Activated T-helper 1 cell treated with anti-CD3 and anti-CD28 coated beads, Interleukin-2, amount 50 U/mL, for 16 hours (primary cell): ENCODE data around the gene PIGB.
"Not testable (repeated sequence)": the region's sequence is repeated elsewhere in the genome, so short reads cannot be mapped to it uniquely, and the experiment has no call there.

ENCODE experiments used
- DNase-seq, 2 donors: peaks; one replicate each; pipeline ENCODE4 v3.0.0-alpha.2; 2020; ENCODE audit warnings: low read depth in 1 of 2, low spot score in 1 of 2

The PIGB gene

DNA sequence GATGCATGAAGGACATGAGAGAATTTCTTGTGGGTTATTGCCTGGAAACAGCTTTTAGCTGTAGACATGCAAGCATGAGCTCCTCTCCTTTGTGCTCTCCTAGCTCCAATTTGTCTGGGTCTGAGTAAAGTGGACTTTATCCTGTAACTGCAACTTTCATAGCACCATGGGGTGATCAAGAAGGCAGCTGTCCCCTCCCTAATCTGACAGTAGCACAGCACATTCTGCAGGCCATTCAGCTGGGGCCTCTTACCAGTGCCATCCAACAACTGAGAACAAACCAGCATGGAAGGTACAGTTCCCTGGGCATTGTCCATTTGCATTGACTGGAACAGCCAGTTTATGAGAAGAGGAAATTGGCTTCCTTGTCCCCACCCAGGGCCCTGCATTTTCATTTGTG, 21.7 kb upstream of the PIGB start:
- DNase-seq = no peak

DNA sequence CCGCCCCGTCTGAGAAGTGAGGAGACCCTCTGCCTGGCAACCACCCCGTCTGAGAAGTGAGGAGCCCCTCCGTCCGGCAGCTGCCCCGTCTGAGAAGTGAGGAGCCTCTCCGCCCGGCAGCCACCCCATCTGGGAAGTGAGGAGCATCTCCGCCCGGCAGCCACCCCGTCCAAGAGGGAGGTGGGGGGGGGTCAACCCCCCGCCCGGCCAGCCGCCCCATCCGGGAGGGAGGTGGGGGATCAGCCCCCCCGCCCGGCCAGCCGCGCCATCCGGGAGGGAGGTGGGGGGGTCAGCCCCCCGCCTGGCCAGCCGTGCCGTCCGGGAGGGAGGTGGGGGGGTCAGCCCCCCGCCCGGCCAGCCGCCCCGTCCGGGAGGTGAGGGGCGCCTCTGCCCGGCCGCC, 16.2 kb upstream of the PIGB start:
- DNase-seq = not testable (repeated sequence)

DNA sequence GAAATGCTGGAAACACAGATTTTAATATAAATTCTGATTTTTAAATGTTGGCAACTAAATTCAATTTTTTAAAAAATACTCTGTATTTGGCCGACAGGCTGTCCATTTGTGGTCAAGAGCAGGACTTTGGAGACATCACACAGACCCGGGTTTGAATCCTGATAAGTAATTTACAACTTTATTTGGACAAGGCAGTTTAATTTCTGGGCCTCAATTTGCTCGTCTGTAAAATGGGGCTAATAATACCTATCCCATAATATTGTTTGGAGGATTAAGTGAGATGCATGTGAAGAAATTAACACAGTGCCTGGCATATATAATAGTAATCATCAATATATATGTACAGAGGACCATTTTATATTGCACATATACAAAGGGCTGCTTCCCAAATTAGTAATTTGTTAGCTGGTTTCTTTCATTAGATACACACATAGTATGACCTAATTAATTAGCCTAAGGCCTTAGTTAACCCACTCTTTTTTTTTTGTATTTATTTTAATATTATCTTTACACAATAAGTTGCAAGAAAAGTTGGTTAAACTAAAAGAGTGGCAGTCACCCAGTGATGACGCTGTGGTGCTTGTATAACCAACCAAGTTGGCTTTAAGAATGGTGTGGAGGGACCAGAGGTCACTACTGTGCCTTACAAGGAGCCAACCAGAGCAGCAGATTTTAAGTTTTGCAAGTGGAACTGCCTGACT, 665 bp downstream of the PIGB start:
- no peak for DNase-seq

DNA sequence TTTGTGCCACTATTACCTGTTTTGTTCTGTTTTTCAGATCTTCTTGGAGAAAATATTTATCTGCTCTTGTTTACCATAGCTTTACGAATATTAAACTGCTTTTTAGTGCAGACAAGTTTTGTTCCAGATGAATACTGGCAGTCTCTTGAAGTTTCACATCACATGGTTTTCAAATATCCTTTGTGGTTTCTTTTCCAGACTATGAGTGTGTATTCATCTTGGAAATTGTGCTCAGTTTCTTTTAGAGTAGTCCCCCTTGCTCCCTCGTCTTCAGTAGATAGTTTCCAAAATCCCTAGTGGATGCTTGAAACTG, 1.2 kb downstream of the PIGB start:
- no peak for DNase-seq

DNA sequence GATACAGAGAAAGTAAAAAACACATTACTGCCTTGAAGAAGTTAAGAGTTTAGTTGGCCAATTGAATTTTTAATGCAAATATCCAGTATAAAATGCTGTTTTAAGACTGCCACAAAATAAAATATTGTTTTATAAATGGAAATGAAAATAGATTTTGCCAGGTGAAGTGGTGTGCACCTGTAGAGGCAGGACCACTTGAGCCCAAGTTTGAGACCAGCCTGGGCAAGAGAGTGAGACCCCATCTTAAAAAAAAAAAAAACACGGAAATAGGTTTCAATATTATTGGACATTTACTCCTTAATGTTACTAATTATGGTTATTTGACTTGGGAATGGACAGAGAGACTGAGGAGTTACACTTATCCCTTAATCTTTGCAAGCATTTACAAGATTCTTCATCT, 1.9 kb downstream of the PIGB start:
- DNase-seq = no peak

DNA sequence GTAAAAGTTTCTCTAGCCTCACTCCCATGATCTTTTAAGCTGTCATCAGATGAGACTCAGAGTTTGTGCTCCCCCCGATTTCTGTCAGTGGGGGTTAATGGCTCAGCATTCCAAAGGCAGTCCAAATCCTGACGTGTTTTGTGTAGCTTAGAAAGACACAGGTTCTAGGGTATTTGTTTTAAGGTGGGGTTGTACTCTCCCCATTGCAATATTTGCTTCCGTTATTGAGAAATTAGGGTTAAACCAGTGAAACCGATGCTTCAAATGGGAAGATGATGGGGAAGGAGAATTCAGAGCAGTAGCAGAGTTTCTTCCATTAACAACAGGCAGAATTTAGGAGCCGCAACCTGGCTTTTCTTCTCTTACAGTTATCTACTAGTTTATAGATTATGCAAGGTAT, 3.4 kb downstream of the PIGB start:
- no peak for DNase-seq

DNA sequence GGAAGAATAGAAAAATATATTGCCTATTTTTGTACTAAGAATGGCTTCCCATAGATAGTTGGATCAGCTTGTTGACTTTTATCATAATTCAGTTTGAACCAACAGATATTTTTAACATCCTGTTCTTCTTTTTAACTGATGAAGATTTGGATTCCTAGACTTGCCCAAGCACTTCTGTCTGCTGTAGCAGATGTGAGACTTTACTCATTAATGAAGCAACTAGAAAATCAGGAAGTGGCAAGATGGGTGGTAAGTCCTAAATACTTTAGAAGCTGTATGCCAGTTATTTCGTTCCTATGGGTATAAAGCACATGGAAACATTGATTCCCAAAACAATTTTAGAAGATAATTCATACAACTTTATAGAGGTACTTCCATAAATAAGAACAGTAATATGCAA, 8.4 kb downstream of the PIGB start:
- no peak for DNase-seq

DNA sequence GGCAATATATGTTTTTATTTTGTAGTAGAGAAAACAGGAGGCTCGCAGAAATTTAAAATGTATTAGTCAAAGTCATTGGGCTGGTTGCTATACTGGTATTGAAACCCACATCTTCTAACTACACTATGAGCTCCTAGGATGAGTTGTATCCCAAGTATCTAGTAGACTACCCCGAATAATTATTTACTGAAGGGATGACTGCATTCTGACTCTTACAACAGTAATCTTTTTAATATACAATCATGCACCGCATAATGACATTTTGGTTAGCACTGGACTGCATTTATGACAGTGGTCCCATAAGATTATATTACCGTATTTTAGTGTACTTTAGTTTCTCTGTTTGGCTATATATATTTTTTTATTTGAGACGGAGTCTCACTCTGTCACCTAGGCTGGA, 15.3 kb downstream of the PIGB start:
- no peak for DNase-seq

DNA sequence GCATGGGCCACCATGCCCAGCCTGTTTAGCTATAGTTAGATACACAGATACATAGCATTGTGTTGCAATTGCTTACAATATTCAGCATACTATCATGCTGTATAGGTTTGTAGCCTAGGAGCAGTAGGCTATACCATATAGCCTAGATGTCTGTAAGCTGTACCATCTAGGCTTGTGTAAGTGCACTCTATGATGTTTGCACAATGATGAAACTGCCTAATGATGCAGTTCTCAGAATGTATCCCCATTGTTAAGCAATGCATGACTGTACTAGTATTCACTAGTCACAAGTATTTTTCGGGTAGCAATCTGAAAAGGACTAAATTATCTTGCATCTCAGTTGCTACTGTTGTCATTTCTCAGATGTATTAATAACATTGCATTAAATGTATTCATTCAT, 16.0 kb downstream of the PIGB start:
- DNase-seq = no peak

DNA sequence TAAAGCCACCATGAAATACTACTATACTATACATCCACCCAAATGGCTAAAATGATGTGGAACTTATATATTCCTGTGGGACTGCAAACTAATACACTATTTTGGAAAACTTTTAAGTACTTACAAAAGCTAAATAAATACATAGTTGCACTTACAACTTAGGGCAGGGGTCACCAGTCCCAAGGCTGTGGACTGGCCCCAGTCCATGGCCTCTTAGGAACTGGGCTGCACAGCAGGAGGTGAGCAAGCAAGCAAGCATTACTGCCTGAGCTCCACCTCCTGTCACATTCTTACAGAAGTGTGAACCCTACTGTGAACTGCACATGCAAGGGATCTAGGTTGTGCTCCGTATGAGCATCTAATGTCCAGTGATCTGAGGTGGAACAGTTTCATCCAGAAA, 18.1 kb downstream of the PIGB start:
- DNase-seq = no peak

DNA sequence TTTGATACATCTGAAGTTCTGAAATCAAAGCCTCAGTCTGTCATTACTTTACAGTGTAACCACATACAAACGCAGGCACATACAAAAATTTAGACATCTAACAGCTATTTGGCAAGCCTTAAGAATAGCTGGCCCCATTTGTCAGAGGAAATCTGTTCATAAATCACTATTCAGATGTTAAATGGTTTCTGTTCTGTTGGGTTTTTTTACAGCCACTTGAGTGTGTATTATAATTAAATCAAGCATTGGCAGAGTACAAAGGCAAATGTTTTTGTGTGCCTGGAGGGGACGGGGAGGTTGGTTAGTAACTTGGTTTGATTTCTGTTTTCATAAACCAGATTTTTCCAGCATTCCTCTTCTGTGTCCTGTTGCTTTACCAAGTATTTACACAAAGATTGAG, 24.1 kb downstream of the PIGB start:
- DNase-seq = no peak

DNA sequence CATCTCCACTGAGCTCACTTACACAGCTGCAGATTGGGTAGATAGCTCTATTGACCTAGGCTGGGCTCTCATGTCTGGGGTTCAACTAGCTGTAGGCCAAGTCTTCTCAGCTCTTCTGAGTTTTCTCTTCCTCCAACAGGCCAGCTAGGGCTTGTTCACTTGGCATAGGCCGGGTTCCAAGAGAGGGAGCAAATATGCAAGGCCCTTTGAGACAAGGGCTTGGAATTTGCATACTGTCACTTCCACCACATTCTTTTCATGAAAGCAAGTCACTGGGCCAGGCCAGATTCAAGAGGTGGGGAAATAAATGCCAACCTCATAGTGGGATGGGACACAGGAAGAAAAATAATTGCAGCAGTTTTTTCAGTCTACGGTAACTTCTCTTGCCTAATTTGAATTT, 25.2 kb downstream of the PIGB start:
- no peak for DNase-seq

DNA sequence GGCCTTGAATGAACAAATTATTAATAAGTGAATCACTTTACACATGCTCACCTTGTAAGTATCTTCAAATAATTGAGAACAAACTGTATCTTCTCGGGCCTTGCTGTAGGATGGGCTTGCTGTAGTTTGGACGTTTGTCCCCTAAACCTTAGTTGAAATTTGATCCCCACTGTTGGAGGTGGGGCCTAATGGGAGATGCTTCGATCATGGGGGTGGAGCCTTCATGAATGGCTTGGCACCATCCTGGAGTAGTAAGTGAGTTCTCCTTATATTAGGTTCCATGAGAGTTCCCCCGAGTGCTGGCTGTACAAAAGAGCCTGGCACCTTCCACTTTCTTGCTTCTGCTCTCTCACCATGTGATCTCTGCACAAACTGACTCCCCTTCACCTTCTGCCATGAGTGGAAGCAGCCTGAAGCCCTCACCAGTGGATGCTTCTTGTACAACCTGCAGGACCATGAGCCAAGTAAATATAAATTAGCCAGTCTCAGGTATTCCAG, 29.3 kb downstream of the PIGB start:
- no peak for DNase-seq

DNA sequence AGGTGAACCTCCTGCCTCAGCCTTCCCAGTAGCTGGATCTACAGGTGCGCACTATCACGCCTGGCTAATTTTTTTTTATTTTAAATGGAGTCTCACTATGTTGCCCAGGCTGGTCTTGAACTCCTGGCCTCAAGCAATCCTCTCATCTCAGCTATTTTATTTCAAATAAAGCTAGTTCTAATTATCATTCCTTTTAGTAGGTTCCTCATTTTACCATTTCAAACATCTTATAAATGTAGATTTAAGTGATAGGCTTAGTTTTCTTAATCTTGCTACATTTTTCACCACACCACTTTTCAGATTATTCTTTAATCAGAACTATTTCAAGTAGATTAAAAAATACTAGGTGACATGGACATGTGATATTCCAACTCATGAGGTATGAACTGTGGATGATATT, 30.3 kb downstream of the PIGB start:
- no peak for DNase-seq

DNA sequence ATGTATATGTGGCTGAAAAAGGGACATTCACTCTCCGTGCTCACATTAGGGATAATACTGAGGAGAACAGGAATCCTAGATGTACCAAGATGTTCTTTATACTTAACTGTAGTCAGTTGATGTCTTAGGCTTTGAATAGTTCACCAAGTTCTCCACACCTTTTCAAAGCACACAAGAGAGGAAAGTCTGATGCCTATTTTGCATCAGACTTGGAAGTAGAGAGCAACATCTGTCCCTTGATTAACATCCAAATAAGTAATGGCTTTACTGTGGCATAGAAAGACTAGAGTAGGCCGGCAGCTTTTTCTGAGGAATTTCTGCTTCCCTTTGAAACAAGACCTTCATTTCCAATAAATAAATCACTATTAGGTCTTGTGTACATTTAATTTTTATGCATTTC, 34.0 kb downstream of the PIGB start:
- DNase-seq = no peak

DNA sequence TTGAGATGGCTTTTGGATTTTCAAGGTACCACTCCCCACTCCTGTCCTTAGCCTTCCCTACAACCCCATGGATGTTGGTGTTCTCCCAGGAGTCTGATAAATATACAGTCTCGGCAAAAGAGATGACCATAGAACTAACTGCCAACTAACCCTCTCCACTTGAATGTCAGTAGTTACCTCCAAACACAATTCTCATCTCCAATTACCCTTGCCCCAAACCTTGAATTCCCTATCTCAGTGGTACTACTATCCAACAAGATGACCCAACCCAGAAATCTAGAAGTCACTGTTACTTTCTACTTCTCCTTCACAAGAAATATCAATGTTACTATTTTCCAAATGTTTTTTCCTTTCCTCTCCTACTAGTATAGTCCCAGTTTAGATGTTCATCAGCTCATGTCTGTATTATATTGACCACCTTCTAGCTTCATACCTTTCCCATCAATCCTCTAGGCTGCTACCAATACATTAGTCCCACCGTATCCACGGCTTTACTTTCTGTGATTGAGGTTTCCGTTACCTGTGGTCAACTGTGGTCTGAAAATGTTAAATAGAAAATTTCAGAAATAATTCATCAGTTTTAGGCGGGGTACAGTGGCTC, 38.1 kb downstream of the PIGB start:
- DNase-seq = no peak

DNA sequence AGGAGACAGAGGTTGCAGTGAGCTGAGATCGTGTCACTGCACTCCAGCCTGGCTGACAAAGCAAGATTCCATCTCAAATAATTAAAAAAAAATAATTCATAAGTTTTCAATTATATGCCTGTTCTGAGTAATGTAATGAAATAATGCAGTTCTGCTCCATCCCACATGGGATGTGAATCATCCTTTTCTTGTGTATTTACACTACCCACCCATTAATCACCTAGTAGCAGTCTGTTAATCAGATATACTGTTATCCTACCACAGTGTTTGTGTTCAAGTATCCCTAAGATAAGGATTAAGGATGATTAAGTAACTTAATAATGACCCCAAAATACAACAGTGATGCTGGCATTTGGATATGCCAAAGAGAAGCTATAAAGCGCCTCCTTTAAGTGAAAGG, 38.8 kb downstream of the PIGB start:
- no peak for DNase-seq

DNA sequence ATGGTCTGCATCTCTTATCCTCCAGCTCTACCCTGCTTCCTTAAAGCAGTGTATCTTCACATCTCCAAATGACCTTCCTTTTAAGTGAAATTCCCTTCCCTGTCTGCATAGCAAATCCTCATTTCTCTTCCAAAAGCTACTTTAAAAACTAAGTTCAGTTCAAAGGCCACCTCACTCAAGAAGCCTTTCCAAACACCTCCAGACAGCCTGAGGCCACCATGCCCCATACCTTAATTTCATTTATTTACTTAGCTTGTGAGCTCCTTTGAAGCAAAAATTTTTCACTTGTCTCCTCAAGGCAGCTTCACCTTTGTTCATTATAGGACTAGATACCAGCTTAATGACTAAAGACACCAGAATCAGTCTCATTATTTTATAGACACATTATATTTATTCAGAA, 39.4 kb downstream of the PIGB start:
- no peak for DNase-seq

DNA sequence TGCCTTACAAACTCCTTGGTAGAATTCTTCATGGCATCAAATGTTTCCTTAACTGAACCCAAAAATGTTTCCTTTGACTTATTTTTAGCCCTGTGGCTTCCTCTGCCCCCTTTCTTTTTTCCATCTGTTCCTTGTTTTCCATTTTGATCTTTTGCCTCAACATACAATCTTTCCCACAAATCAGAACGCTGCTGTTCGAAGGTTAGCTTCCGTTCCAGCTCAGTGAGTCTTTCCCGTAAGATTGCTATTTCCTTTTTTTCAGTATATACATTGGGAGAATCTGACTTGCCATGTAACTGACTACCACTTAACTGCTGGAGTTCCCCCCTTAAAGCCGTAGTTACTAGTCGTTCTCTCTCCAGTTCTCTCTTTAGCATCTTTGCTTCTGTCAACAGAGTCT, 41.2 kb downstream of the PIGB start:
- no peak for DNase-seq

DNA sequence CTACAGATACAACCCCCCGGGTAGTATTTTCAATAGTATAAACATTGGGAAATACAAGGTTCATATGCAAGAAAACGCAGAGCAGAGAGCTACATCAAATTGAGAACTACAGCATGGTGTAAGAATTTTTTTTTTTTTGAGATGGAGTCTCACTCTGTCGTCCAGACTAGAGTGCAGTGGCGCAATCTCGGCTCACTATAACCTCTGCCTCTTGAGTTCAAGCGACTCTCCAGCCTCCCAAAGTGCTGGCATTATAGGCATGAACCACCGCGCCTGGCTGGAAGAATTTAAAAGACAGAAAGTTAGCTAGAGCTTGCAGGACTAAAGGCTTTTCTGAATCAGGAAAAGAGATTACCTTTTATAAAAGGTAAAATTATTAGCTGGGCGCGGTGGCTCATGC, 42.0 kb downstream of the PIGB start:
- DNase-seq = no peak

DNA sequence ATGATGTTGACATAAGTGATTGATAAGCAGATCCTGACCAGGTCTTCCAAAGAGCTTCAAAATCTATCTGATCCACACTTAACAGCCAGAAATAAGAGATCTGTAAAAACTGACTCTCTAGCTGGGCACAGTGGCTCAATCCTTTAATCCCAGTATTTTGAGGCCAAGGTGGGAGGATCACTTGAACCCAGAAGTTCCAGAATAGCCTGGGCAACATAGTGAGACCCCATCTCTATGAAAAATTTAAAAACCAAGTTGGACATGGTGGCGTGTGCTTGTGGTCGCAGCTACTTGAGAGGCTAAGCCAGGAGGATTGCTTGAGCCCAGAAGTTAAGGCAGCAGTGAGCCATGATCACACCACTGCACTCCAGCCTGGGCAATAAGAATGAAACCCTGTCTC, 43.6 kb downstream of the PIGB start:
- DNase-seq = no peak

DNA sequence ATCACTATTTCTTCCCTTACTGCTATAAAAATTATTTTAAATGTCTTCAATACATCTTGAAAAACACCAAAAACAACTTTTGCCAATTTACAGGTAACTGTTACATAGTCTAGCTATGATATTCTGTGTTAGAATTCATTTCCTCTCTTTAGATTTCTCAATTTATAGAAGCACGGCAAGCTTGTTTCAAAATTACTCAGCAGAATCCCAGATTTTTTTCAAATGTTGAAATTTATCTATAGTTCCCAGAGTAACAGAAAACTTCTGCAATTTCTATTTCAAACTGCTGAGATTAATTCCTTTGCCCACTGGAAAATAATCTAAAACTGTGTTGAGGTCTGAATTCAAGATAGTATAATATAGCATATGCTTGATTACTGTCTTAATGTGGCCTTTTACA, 48.0 kb downstream of the PIGB start:
- no peak for DNase-seq

DNA sequence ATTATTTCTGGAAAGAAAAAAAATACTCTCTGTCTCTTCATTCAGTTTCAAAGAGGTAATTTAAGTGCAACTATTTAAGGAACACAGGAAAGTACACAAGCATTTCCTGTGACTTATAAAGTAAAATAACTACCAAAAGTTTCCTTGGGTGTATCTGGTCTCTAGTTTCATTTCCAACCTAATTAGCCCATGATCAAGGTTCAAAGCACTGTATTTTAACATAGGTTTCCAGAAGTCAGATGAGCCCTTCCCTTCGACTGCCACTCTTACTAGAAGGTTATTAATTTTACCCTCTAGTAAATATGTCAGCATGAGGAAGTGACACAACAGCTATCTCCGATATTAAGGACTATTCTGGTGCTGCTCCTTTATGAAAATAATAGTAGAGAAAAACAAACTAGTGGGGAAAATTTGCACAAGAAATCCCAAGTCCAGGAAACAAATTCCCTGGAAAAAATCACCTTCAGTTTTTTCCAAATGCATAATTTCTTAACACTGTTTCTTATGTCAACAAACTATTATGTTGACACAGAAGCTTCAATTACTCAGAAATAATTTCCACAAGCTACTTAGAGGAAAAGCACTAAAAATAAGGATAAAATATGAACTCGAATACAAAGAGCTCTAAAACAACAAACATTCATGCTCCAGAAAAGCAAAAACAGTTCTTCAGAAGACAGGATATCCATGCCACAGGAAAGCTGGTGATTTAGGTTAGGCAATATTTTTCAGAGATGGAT, 53.8 kb downstream of the PIGB start:
- DNase-seq = no peak
